ENCODE results near the gene CEP76. TPM values are rescaled to one million over a fixed set of nuclear protein-coding genes. Genes with fewer than 3 reads are reported as not detected.

Gene CEP76
- 10 to 100 TPM; 14.8 TPM for total RNA-seq

- Mint-ChIP-seq H3K36me3 (ENCODE audit: low read depth) (peaks cover 45% of the 10 kb centered on the region), H3K4me1 (peaks cover 51% of the 10 kb centered on the region), H3K9me3 (no peaks in the 10 kb centered on the region), H3K4me3 (peak within 1 kb of the TSS; percentile 94), H3K27me3 (no peaks in the 10 kb centered on the region), H3K27ac (peak within 1 kb of the TSS; percentile 91)
- CTCF ChIA-PET = interaction anchor here (0.7 to 1.4 kb wide), 4 partner anchors 11 to 325 kb away, joined by 3 to 4 read pairs (median 4); partner anchors contain the start of gene AFG3L2
- peak; percentile 85 for DNase-seq
- POLR2A ChIA-PET = interaction anchor here (0.7 to 3.8 kb wide), 34 partner anchors 9 to 910 kb away, joined by 3 to 42 read pairs (median 4); partner anchors contain the start of genes AFG3L2, CEP192, IMPA2 and PRELID3A
Measured at GRCh38 chr18:12702221-12703095, at the start of gene CEP76, which contains the start of gene PSMG2. TSS of gene CEP76 (minus strand) at chr18:12702723. CDS start at chr18:12702548, 175 bp downstream. TSS of gene PSMG2 (plus strand) at chr18:12703042. CDS start at chr18:12703108, 66 bp downstream.

GRCh38 chr18:12751891-12752290 is 49.4 kb upstream of the CEP76 start:
- Mint-ChIP-seq H3K36me3 (ENCODE audit: low read depth) (no peaks in the 10 kb centered on the region), H3K9me3 (no peaks in the 10 kb centered on the region), H3K4me3 (no peak overlapping the region), H3K27me3 (peaks cover 4% of the 10 kb centered on the region), H3K4me1 (peaks cover 13% of the 10 kb centered on the region), H3K27ac (no peak overlapping the region)
- ChIA-PET POLR2A (no interaction called here), CTCF (interaction anchor here (1.2 kb wide), 1 partner anchor 142 kb away, joined by 3 read pairs; no protein-coding TSS in a partner anchor)
- no peak for DNase-seq

- H3K27me3 Mint-ChIP-seq = peaks cover 4% of the 10 kb centered on the region
- H3K9me3 Mint-ChIP-seq = no peaks in the 10 kb centered on the region
- H3K4me1 Mint-ChIP-seq = peaks cover 13% of the 10 kb centered on the region
- no peak for DNase-seq
- no peak overlapping the region for H3K4me3 Mint-ChIP-seq
- no peaks in the 10 kb centered on the region for H3K36me3 Mint-ChIP-seq (ENCODE audit: low read depth)
- ChIA-PET POLR2A (no interaction called here), CTCF (no interaction called here)
- no peak overlapping the region for H3K27ac Mint-ChIP-seq
Measured at GRCh38 chr18:12751503-12751884, 49.0 kb upstream of the CEP76 start.

GRCh38 chr18:12750715-12751502 is 48.4 kb upstream of the CEP76 start:
- Mint-ChIP-seq H3K4me3 (no peak overlapping the region), H3K9me3 (no peaks in the 10 kb centered on the region), H3K4me1 (peaks cover 13% of the 10 kb centered on the region), H3K27ac (no peak overlapping the region), H3K36me3 (ENCODE audit: low read depth) (no peaks in the 10 kb centered on the region), H3K27me3 (peaks cover 4% of the 10 kb centered on the region)
- POLR2A ChIA-PET = interaction anchor here (0.7 to 0.9 kb wide), 2 partner anchors 24 to 132 kb away, joined by 3 to 4 read pairs; no protein-coding TSS in a partner anchor
- no peak for DNase-seq
- CTCF ChIA-PET = no interaction called here

- Mint-ChIP-seq H3K9me3 (no peaks in the 10 kb centered on the region), H3K36me3 (ENCODE audit: low read depth) (no peaks in the 10 kb centered on the region), H3K27me3 (peaks cover 4% of the 10 kb centered on the region), H3K4me1 (peaks cover 13% of the 10 kb centered on the region), H3K27ac (no peak overlapping the region), H3K4me3 (no peak overlapping the region)
- CTCF ChIA-PET = no interaction called here
- POLR2A ChIA-PET = interaction anchor here (0.7 to 0.9 kb wide), 2 partner anchors 25 to 133 kb away, joined by 3 to 4 read pairs; no protein-coding TSS in a partner anchor
- peak; percentile 28 for DNase-seq
Measured at GRCh38 chr18:12750076-12750714, 47.7 kb upstream of the CEP76 start.

- H3K36me3 Mint-ChIP-seq (ENCODE audit: low read depth) = no peaks in the 10 kb centered on the region
- no peak for DNase-seq
- CTCF ChIA-PET = interaction anchor here (1.1 to 1.6 kb wide), 2 partner anchors 13 to 185 kb away, joined by 3 to 4 read pairs; no protein-coding TSS in a partner anchor
- no peak overlapping the region for H3K4me3 Mint-ChIP-seq
- peaks cover 13% of the 10 kb centered on the region for H3K4me1 Mint-ChIP-seq
- H3K27ac Mint-ChIP-seq = no peak overlapping the region
- POLR2A ChIA-PET = no interaction called here
- peaks cover 4% of the 10 kb centered on the region for H3K27me3 Mint-ChIP-seq
- no peaks in the 10 kb centered on the region for H3K9me3 Mint-ChIP-seq
Measured at GRCh38 chr18:12749121-12749520, 46.6 kb upstream of the CEP76 start.

- H3K36me3 Mint-ChIP-seq (ENCODE audit: low read depth) = no peaks in the 10 kb centered on the region
- no peak overlapping the region for H3K4me3 Mint-ChIP-seq
- H3K4me1 Mint-ChIP-seq = peaks cover 13% of the 10 kb centered on the region
- no peak for DNase-seq
- no peaks in the 10 kb centered on the region for H3K9me3 Mint-ChIP-seq
- no peak overlapping the region for H3K27ac Mint-ChIP-seq
- peaks cover 4% of the 10 kb centered on the region for H3K27me3 Mint-ChIP-seq
- ChIA-PET CTCF (interaction anchor here (0.6 to 1.6 kb wide), 3 partner anchors 13 to 186 kb away, joined by 3 to 4 read pairs (median 3); no protein-coding TSS in a partner anchor), POLR2A (no interaction called here)
Measured at GRCh38 chr18:12748671-12749070, 46.1 kb upstream of the CEP76 start.

- Mint-ChIP-seq H3K27ac (no peak overlapping the region), H3K27me3 (peaks cover 4% of the 10 kb centered on the region), H3K9me3 (no peaks in the 10 kb centered on the region), H3K36me3 (ENCODE audit: low read depth) (no peaks in the 10 kb centered on the region), H3K4me1 (peaks cover 13% of the 10 kb centered on the region), H3K4me3 (no peak overlapping the region)
- DNase-seq = no peak
- ChIA-PET CTCF (interaction anchor here (1.6 kb wide), 1 partner anchor 187 kb away, joined by 4 read pairs; no protein-coding TSS in a partner anchor), POLR2A (interaction anchor here (0.7 kb wide), 1 partner anchor 15 kb away, joined by 3 read pairs; no protein-coding TSS in a partner anchor)
Measured at GRCh38 chr18:12747530-12748315, 45.2 kb upstream of the CEP76 start.

GRCh38 chr18:12745095-12745795 is 42.7 kb upstream of the CEP76 start:
- H3K4me3 Mint-ChIP-seq = no peak overlapping the region
- POLR2A ChIA-PET = interaction anchor here (0.8 kb wide), 1 partner anchor 31 kb away, joined by 3 read pairs; no protein-coding TSS in a partner anchor
- CTCF ChIA-PET = interaction anchor here (0.7 to 4.7 kb wide), 6 partner anchors 20 to 190 kb away, joined by 3 to 57 read pairs (median 4); partner anchors contain the start of gene PTPN2
- peaks cover 8% of the 10 kb centered on the region for H3K4me1 Mint-ChIP-seq
- H3K27me3 Mint-ChIP-seq = peaks cover 4% of the 10 kb centered on the region
- H3K27ac Mint-ChIP-seq = no peak overlapping the region
- no peaks in the 10 kb centered on the region for H3K36me3 Mint-ChIP-seq (ENCODE audit: low read depth)
- H3K9me3 Mint-ChIP-seq = no peaks in the 10 kb centered on the region
- no peak for DNase-seq

GRCh38 chr18:12744103-12744502 is 41.6 kb upstream of the CEP76 start:
- POLR2A ChIA-PET = no interaction called here
- Mint-ChIP-seq H3K27me3 (peaks cover 2% of the 10 kb centered on the region), H3K4me3 (no peak overlapping the region), H3K9me3 (no peaks in the 10 kb centered on the region), H3K27ac (no peak overlapping the region), H3K4me1 (peaks cover under 1% of the 10 kb centered on the region), H3K36me3 (ENCODE audit: low read depth) (no peaks in the 10 kb centered on the region)
- CTCF ChIA-PET = interaction anchor here (0.7 to 4.7 kb wide), 11 partner anchors 14 to 416 kb away, joined by 3 to 57 read pairs (median 4); no protein-coding TSS in a partner anchor
- DNase-seq = no peak

GRCh38 chr18:12742453-12742852 is 39.9 kb upstream of the CEP76 start:
- H3K4me1 Mint-ChIP-seq = no peaks in the 10 kb centered on the region
- ChIA-PET CTCF (interaction anchor here (1.2 to 4.7 kb wide), 3 partner anchors 18 to 193 kb away, joined by 4 to 57 read pairs (median 4); no protein-coding TSS in a partner anchor), POLR2A (no interaction called here)
- no peak overlapping the region for H3K4me3 Mint-ChIP-seq
- H3K36me3 Mint-ChIP-seq (ENCODE audit: low read depth) = no peaks in the 10 kb centered on the region
- no peaks in the 10 kb centered on the region for H3K27me3 Mint-ChIP-seq
- DNase-seq = no peak
- H3K9me3 Mint-ChIP-seq = no peaks in the 10 kb centered on the region
- no peak overlapping the region for H3K27ac Mint-ChIP-seq
